H9 (cell line): ENCODE data around the gene DOCK10. TPM values are rescaled to one million over a fixed set of nuclear protein-coding genes. Genes with fewer than 3 reads are reported as not detected.

Experiments
- DNase-seq: peaks from one replicate; pipeline ENCODE4 v3.0.0-alpha.2; 2017
- H2AFZ ChIP-seq: one replicate; pipeline ENCODE4 v1.6.1; 2013; ENCODE audit warnings: mild to moderate bottlenecking, low read length, control low read depth, moderate library complexity
- H2AK5ac ChIP-seq: 2 replicates; pipeline ENCODE4 v1.6.1; 2013; ENCODE audit warnings: low read length, control low read depth, mixed read lengths; ENCODE audit not compliant: insufficient read length
- H2BK120ac ChIP-seq: one replicate; pipeline ENCODE4 v1.6.1; 2013; ENCODE audit warnings: low read depth, mild to moderate bottlenecking, low read length, control low read depth, inconsistent platforms; ENCODE audit not compliant: poor library complexity, severe bottlenecking
- H2BK12ac ChIP-seq: 2 replicates; pipeline ENCODE4 v1.6.1; 2013; ENCODE audit warnings: low read length, control low read depth, mixed read lengths, low read depth; ENCODE audit not compliant: insufficient read length
- H2BK15ac ChIP-seq: 2 replicates; pipeline ENCODE4 v1.6.1; 2013; ENCODE audit warnings: low read depth, low read length, control low read depth
- H2BK20ac ChIP-seq: one replicate; pipeline ENCODE4 v1.6.1; 2013; ENCODE audit warnings: low read depth, mild to moderate bottlenecking, low read length, control low read depth, inconsistent platforms; ENCODE audit not compliant: poor library complexity, severe bottlenecking
- H2BK5ac ChIP-seq: 2 replicates; pipeline ENCODE4 v1.6.1; 2013; ENCODE audit warnings: low read length, control low read depth, mixed read lengths; ENCODE audit not compliant: insufficient read length
- H3K14ac ChIP-seq: 2 replicates; pipeline ENCODE4 v1.6.1; 2013; ENCODE audit warnings: low read length, control low read depth; ENCODE audit not compliant: insufficient read depth
- H3K18ac ChIP-seq: 2 replicates; pipeline ENCODE4 v1.6.1; 2013; ENCODE audit warnings: low read depth, mild to moderate bottlenecking, mixed read lengths, low read length, control low read depth; ENCODE audit not compliant: insufficient read length
- H3K23ac ChIP-seq: 2 replicates; pipeline ENCODE4 v1.6.1; 2013; ENCODE audit warnings: low read length, control low read depth, mixed read lengths, low read depth; ENCODE audit not compliant: insufficient read length
- H3K23me2 ChIP-seq: 2 replicates; pipeline ENCODE4 v1.6.1; 2013; ENCODE audit warnings: low read depth, mild to moderate bottlenecking, mixed read lengths, low read length, control low read depth; ENCODE audit not compliant: insufficient read length, poor library complexity, severe bottlenecking
- H3K27ac ChIP-seq: 2 replicates; pipeline ENCODE4 v1.5.1; 2013; ENCODE audit warnings: low read length, control low read depth, mixed read lengths, low read depth; ENCODE audit not compliant: insufficient read length
- H3K27me3 ChIP-seq: 2 replicates; pipeline ENCODE4 v1.6.1; 2013; ENCODE audit warnings: low read length, control low read depth, inconsistent platforms; ENCODE audit not compliant: insufficient read depth
- H3K4ac ChIP-seq: 2 replicates; pipeline ENCODE4 v1.6.1; 2013; ENCODE audit warnings: low read depth, mild to moderate bottlenecking, control low read depth, inconsistent platforms, low read length, moderate library complexity
- H3K4me1 ChIP-seq: 2 replicates; pipeline ENCODE4 v1.6.1; 2013; ENCODE audit warnings: low read length, control low read depth, inconsistent platforms; ENCODE audit not compliant: insufficient read depth
- H3K4me2 ChIP-seq: 2 replicates; pipeline ENCODE4 v1.6.1; 2013; ENCODE audit warnings: low read length, control low read depth, mixed read lengths; ENCODE audit not compliant: insufficient read length, insufficient read depth
- H3K56ac ChIP-seq: 2 replicates; pipeline ENCODE4 v1.6.1; 2013; ENCODE audit warnings: low read depth, mild to moderate bottlenecking, mixed read lengths, low read length, control low read depth; ENCODE audit not compliant: insufficient read length
- H3K79me1 ChIP-seq: 2 replicates; pipeline ENCODE4 v1.6.1; 2013; ENCODE audit warnings: low read depth, mild to moderate bottlenecking, moderate library complexity, low read length, control low read depth, inconsistent platforms; ENCODE audit not compliant: insufficient read depth, poor library complexity, severe bottlenecking
- H3K79me2 ChIP-seq: 2 replicates; pipeline ENCODE4 v1.6.1; 2013; ENCODE audit warnings: low read length, control low read depth, inconsistent platforms; ENCODE audit not compliant: insufficient read depth
- H3K9ac ChIP-seq: 2 replicates; pipeline ENCODE4 v1.6.1; 2013; ENCODE audit warnings: low read length, control low read depth, mixed read lengths; ENCODE audit not compliant: insufficient read length; ENCODE audit errors: extremely low read depth
- H3K9me3 ChIP-seq: one replicate; pipeline ENCODE4 v1.6.1; 2013; ENCODE audit warnings: low read depth, low read length, inconsistent platforms; ENCODE audit not compliant: control insufficient read depth
- H3T11ph ChIP-seq: one replicate; pipeline ENCODE4 v1.6.1; 2013; ENCODE audit warnings: mild to moderate bottlenecking, low read length, control low read depth, inconsistent platforms
- H4K20me1 ChIP-seq: one replicate; pipeline ENCODE4 v1.6.1; 2013; ENCODE audit not compliant: control insufficient read depth, insufficient read length, insufficient read depth
- H4K5ac ChIP-seq: 2 replicates; pipeline ENCODE4 v1.6.1; 2013; ENCODE audit warnings: low read depth, mild to moderate bottlenecking, mixed read lengths, low read length, control low read depth; ENCODE audit not compliant: insufficient read length
- H4K8ac ChIP-seq: replicated peaks from 2 replicates; pipeline ENCODE4 v1.6.1; 2013; ENCODE audit warnings: low read length, control low read depth, mixed read lengths, low read depth; ENCODE audit not compliant: insufficient read length
- H4K91ac ChIP-seq: 2 replicates; pipeline ENCODE4 v1.6.1; 2013; ENCODE audit warnings: low read depth, mild to moderate bottlenecking, moderate library complexity, mixed read lengths, low read length, control low read depth; ENCODE audit not compliant: insufficient read length
- H3K27ac Mint-ChIP-seq, 3 experiments: 2 replicates in 2 of 3; 3 replicates in 1 of 3; pipeline ENCODE4 v1.8.0; 2020 to 2021; ENCODE audit warnings: mixed read lengths in 3 of 3, mild to moderate bottlenecking in 1 of 3, moderate library complexity in 1 of 3
- H3K27me3 Mint-ChIP-seq: 2 replicates; pipeline ENCODE4 v1.8.0; 2021; ENCODE audit warnings: low read depth, mild to moderate bottlenecking, moderate library complexity, mixed read lengths
- H3K36me3 Mint-ChIP-seq, 3 experiments: 2 replicates in 2 of 3; 3 replicates in 1 of 3; pipeline ENCODE4 v1.8.0; 2020 to 2021; ENCODE audit warnings: low read depth in 3 of 3, mixed read lengths in 3 of 3; ENCODE audit not compliant: insufficient read depth in 1 of 3
- H3K4me1 Mint-ChIP-seq, 2 experiments: 2 replicates each; pipeline ENCODE4 v1.8.0; 2020; ENCODE audit warnings: mixed read lengths in 2 of 2
- H3K4me3 Mint-ChIP-seq, 2 experiments: 2 replicates in 1 of 2; 3 replicates in 1 of 2; pipeline ENCODE4 v1.8.0; 2020 to 2021; ENCODE audit warnings: mild to moderate bottlenecking in 2 of 2, mixed read lengths in 2 of 2, moderate library complexity in 1 of 2
- H3K9me3 Mint-ChIP-seq, 2 experiments: 2 replicates in 1 of 2; 3 replicates in 1 of 2; pipeline ENCODE4 v1.8.0; 2020; ENCODE audit warnings: mild to moderate bottlenecking in 2 of 2, mixed read lengths in 2 of 2, moderate library complexity in 1 of 2
- WGBS: extraction: QIAGEN DNeasy Blood & Tissue Kit; methylation state at CpG from one replicate; pipeline ENCODE4 v1.1.7; 2013; ENCODE audit warnings: missing lambda C conversion rate, low lambda C conversion rate, mixed read lengths; ENCODE audit not compliant: insufficient read length; ENCODE audit errors: extremely low coverage; 5-methylcytosine and 5-hydroxymethylcytosine counted together
- total RNA-seq: library from RNA; stranded (reverse); gene quantifications from 2 replicates; pipeline ENCODE4 v1.2.1, GENCODE V29; 2021
- TF ChIP-seq, protein P1 (sequence below): fragments of 200-600 bp; sonication (generic); conservative IDR thresholded peaks from 3 replicates; pipeline ENCODE4 v1.8.0; 2021; ENCODE audit warnings: antibody characterized with exemption, mild to moderate bottlenecking

DOCK10 gene
- total RNA-seq, 1 experiment from 2014 or later: 0.79 TPM

GRCh38 chr2:225070811-225071210 lies 28.5 kb upstream of the DOCK10 start:
- Histone ChIP-seq H2BK20ac (no peak overlapping the region), H2AK5ac (no peak overlapping the region), H4K8ac (no peak overlapping the region), H4K20me1 (no peaks in the 10 kb centered on the region), H3K9me3 (no peaks in the 10 kb centered on the region), H3K27me3 (no peaks in the 10 kb centered on the region), H3K79me1 (no peaks in the 10 kb centered on the region), H3K4ac (no peak overlapping the region), H4K5ac (no peak overlapping the region), H3K56ac (no peak overlapping the region), H2AFZ (no peak overlapping the region), H3K14ac (no peak overlapping the region), H3T11ph (peak overlapping the region; percentile 10), H2BK15ac (no peak overlapping the region), H4K91ac (no peak overlapping the region), H3K27ac (no peak overlapping the region), H3K4me1 (peaks cover 4% of the 10 kb centered on the region; the same call in 1 of the 2 replicates), H3K9ac (no peak overlapping the region), H2BK12ac (no peak overlapping the region), H2BK120ac (no peak overlapping the region), H3K23ac (no peak overlapping the region), H3K23me2 (no peaks in the 10 kb centered on the region), H3K79me2 (no peaks in the 10 kb centered on the region), H3K18ac (no peak overlapping the region), H2BK5ac (no peak overlapping the region), H3K4me2 (no peak overlapping the region)
- no peak for DNase-seq
- WGBS: no CpG with 5 or more reads among the region's 2 CpGs
- TF ChIP-seq, protein P1, sequence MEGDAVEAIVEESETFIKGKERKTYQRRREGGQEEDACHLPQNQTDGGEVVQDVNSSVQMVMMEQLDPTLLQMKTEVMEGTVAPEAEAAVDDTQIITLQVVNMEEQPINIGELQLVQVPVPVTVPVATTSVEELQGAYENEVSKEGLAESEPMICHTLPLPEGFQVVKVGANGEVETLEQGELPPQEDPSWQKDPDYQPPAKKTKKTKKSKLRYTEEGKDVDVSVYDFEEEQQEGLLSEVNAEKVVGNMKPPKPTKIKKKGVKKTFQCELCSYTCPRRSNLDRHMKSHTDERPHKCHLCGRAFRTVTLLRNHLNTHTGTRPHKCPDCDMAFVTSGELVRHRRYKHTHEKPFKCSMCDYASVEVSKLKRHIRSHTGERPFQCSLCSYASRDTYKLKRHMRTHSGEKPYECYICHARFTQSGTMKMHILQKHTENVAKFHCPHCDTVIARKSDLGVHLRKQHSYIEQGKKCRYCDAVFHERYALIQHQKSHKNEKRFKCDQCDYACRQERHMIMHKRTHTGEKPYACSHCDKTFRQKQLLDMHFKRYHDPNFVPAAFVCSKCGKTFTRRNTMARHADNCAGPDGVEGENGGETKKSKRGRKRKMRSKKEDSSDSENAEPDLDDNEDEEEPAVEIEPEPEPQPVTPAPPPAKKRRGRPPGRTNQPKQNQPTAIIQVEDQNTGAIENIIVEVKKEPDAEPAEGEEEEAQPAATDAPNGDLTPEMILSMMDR: no peak
- Mint-ChIP-seq H3K9me3 (peaks cover 23 to 24% of the 10 kb centered on the region in 2 experiments), H3K36me3 (peaks cover 18 to 25% (median 19%) of the 10 kb centered on the region in 3 experiments), H3K27me3 (no peaks in the 10 kb centered on the region), H3K4me1 (peaks cover 26 to 29% of the 10 kb centered on the region in 2 experiments), H3K27ac (no peak overlapping the region; a peak in 1 of 7 replicates), H3K4me3 (no peak overlapping the region)
